HepG2 (cell line): ENCODE data around the gene RNH1.

Experiments
- ADNP ChIP-seq: sonication (generic); formaldehyde crosslinking; IDR thresholded peaks from 2 replicates; pipeline ENCODE4 v1.4.0; 2020; ENCODE audit warnings: missing genetic modification reagents
- ASH2L ChIP-seq: fragments of 300-600, 200-600 bp; sonication (generic); IDR thresholded peaks from 2 replicates; pipeline ENCODE4 v1.7.0; 2017; ENCODE audit warnings: low read depth, mild to moderate bottlenecking, moderate library complexity, mixed read lengths, low read length; ENCODE audit not compliant: insufficient read length
- CTCF ChIP-seq: sonication (generic); formaldehyde crosslinking; IDR thresholded peaks from 2 replicates; pipeline ENCODE4 v1.5.0; 2020; ENCODE audit warnings: mild to moderate bottlenecking, missing genetic modification reagents, moderate library complexity
- ETV5 ChIP-seq: IDR thresholded peaks from 2 replicates; pipeline ENCODE4 v1.6.1; 2018; ENCODE audit warnings: missing biosample characterization, missing genetic modification reagents, inconsistent platforms, borderline replicate concordance
- MYC ChIP-seq: sonication (generic); formaldehyde crosslinking; IDR thresholded peaks from 2 replicates; pipeline ENCODE4 v1.9.0; 2021; ENCODE audit warnings: missing genetic modification reagents, borderline replicate concordance
- SAP130 ChIP-seq: IDR thresholded peaks from 2 replicates; pipeline ENCODE4 v1.6.1; 2016; ENCODE audit warnings: low read depth
- TBL1XR1 ChIP-seq: fragments of 150-350 bp; IDR thresholded peaks from 2 replicates; pipeline ENCODE4 v1.6.1; 2014; ENCODE audit warnings: borderline replicate concordance, low read length; ENCODE audit not compliant: partially characterized antibody
- ZBTB2 ChIP-seq: sonication (generic); formaldehyde crosslinking; IDR thresholded peaks from 2 replicates; pipeline ENCODE4 v1.8.0; 2022; ENCODE audit warnings: low read depth, missing genetic modification reagents
- ZNF629 ChIP-seq: sonication (generic); formaldehyde crosslinking; conservative IDR thresholded peaks from 2 replicates; pipeline ENCODE4 v1.5.0; 2020; ENCODE audit warnings: missing genetic modification reagents
- TF ChIP-seq, protein P1 (sequence below): sonication (generic); formaldehyde crosslinking; IDR thresholded peaks from 2 replicates; pipeline ENCODE4 v1.5.0; 2020; ENCODE audit warnings: mild to moderate bottlenecking, missing genetic modification reagents
- TF ChIP-seq, protein P2 (sequence below): sonication (generic); formaldehyde crosslinking; IDR thresholded peaks from 2 replicates; pipeline ENCODE4 v1.4.0; 2020; ENCODE audit warnings: missing genetic modification reagents

DNA sequence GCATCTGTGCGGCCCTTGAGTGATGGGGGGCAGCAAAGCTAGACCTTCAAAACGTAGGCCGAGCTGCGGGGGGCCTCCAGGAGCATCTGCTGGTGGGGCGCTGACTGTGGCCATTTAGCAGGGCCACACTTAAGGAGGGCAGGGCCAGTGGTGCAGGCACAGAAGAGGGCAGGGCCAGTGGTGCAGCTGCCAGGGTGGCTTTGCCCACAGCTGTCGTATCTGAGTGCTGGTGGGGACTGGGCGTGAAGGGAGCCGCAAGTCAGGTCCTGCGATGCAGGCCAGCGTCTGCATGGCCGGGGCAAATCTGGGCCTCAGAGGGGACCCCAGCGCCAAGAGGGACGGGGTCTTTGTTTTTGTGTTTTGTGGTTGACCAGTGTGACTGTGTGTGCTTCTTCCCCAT lies 27.7 kb downstream of the RNH1 start:
- TF ChIP-seq CTCF = no peak
- no peak for TF ChIP-seq ZNF629 (CRISPR knock-in tag)
- TF ChIP-seq, protein P1, sequence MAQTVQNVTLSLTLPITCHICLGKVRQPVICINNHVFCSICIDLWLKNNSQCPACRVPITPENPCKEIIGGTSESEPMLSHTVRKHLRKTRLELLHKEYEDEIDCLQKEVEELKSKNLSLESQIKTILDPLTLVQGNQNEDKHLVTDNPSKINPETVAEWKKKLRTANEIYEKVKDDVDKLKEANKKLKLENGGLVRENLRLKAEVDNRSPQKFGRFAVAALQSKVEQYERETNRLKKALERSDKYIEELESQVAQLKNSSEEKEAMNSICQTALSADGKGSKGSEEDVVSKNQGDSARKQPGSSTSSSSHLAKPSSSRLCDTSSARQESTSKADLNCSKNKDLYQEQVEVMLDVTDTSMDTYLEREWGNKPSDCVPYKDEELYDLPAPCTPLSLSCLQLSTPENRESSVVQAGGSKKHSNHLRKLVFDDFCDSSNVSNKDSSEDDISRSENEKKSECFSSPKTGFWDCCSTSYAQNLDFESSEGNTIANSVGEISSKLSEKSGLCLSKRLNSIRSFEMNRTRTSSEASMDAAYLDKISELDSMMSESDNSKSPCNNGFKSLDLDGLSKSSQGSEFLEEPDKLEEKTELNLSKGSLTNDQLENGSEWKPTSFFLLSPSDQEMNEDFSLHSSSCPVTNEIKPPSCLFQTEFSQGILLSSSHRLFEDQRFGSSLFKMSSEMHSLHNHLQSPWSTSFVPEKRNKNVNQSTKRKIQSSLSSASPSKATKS = no peak
- TF ChIP-seq TBL1XR1 = no peak
- no peak for TF ChIP-seq ZBTB2 (CRISPR knock-in tag)
- no peak for TF ChIP-seq SAP130 (CRISPR knock-in tag)
- no peak for TF ChIP-seq ETV5
- no peak for TF ChIP-seq ADNP (CRISPR knock-in tag)
- TF ChIP-seq ASH2L = no peak
- TF ChIP-seq MYC (CRISPR knock-in tag) = no peak
- TF ChIP-seq, protein P2, sequence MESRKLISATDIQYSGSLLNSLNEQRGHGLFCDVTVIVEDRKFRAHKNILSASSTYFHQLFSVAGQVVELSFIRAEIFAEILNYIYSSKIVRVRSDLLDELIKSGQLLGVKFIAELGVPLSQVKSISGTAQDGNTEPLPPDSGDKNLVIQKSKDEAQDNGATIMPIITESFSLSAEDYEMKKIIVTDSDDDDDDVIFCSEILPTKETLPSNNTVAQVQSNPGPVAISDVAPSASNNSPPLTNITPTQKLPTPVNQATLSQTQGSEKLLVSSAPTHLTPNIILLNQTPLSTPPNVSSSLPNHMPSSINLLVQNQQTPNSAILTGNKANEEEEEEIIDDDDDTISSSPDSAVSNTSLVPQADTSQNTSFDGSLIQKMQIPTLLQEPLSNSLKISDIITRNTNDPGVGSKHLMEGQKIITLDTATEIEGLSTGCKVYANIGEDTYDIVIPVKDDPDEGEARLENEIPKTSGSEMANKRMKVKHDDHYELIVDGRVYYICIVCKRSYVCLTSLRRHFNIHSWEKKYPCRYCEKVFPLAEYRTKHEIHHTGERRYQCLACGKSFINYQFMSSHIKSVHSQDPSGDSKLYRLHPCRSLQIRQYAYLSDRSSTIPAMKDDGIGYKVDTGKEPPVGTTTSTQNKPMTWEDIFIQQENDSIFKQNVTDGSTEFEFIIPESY (CRISPR knock-in tag) = no peak
